Measurements from ENCODE around the gene INHBE.
"Not testable (repeated sequence)": the region's sequence is repeated elsewhere in the genome, so short reads cannot be mapped to it uniquely, and the experiment has no call there.

INHBE gene

DNA sequence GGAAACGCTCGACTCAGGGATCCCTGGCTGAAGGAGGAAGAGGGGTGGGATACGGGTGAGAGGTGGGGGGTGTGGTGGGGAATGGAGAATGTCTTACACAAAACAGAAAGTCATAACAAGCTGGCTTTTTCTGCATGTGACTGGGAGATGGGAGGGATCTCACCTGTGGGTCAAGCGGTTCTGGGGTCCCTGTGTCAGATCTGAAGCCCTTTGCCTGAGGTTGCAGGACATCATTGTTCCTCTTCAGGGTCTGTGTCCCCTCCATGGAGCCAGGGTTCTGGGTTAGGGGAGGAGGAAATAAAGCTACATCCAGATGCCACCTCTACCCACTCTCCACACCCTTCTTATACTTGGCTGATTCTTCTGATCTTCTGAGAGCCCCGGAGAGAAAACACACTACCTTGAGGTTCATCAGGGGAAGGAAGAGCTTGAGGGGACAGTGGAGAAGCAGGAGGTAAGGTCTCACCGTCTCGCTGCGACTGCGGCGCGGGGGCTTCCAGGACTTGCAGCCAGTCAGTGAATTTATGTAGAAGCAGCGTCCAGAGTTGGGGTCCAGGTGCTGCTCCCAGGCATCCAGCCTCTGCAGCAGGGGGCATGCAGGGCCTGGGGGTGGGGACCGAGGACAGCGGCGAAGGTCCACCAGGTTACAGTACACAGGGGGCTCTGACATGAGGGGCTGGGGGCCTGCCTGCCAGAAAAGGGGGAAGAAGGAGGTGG is 22.0 kb downstream of the INHBE start:
- DNase-seq, result no peak

DNA sequence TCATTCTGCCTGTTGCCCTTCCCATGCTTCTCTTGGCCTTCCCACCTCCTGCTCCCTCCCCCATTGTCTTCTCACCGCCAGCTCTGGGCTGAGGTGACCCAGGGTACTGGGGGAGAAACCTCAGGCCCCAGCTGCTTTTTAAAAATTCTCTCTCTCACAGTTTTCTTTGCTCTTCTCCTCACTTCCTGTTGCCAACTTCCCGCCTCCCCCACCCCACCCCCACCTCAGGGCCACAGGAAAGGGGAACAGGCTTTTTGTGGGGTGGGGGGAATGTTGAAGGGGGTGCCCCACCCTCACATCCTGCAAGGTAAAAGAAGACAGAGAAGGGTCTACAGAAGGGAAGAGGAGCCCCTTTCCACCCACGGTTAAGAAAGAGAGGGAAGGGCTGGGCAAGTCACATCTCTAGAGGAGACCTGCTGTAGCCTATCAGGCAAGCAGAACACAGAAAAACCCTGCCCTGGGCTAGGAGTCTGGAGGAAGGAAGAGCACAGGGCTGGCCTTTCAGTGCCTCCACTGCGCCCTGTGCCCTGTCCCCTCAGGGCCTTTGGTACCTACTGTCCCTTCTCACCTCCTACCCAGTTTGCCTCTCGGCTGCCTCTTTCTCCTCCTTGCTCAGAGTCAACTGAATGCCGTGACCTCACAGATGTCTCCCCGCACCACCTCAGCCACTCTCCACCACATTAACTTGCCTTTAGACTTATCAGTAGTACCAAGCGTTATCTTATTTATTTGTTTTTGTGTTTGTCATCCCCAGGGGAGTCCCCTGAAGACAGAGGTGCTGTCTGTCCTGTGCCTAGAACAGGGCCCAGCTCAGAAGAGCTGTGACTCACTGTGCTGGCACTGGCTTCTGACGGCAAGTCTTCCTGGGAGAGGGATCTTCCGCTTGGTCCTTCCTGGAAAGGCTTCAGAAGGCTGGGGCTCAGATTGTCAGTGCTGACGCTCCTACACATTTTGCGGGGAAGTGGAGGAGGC is 22.9 kb downstream of the INHBE start:
- no peak for DNase-seq

DNA sequence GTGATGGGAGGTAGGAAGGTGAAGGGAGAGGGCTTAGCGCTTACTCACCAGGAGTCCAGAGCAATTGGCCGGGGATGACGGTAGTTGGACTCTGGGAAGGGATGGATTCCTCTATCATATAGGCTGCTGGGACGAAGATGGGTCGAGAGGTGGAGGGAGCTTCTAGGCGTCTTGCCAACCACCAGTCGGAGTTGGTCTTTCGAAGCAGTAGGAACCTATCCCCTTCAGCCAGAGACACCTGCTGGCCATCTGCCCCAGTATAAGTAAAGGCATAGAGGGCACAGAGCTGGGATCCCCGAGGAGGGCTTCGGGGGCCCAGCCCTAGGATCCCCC is 23.9 kb downstream of the INHBE start:
- no peak for DNase-seq

DNA sequence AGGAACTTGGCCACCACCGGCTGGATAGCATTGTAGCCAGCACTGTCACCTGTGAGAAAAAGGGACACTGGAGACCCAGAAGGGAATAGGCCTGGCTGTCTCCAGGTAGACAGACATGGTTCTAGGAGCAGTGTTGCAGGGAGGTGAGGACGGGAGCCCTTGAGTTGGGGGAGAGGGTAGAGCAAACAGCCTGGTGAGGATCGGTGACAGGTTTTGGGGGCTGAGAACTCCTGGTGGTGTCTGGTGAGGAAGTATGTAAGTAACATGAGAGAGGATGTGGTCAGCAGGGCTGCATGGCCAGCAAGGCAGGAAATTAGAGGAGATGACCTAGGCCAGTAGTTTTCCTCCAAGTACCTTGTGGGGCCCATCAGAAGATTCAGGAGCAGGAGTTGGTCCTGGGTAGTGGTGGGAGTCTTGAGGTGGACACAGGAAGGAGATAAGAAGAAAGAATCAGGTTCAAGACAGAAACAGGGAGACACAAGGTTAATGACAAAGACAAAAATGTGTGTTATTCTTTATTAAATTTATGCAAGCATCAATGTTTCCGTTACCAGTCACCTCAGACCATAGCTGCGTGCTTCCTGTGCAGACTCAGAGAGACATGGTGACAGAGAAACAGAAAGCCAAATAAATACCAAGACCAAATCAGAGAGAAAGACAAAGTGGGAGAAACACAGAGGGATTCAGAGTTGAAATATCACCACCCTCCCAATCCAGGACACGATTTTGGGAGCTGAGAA is 24.4 kb downstream of the INHBE start, which contains the start of gene ARHGAP9:
Gene ARHGAP9, minus strand, starts transcription at position 491 of the 740 bp plus-strand sequence. Its CDS starts 460 bp downstream, at position 31.
- no peak for DNase-seq

DNA sequence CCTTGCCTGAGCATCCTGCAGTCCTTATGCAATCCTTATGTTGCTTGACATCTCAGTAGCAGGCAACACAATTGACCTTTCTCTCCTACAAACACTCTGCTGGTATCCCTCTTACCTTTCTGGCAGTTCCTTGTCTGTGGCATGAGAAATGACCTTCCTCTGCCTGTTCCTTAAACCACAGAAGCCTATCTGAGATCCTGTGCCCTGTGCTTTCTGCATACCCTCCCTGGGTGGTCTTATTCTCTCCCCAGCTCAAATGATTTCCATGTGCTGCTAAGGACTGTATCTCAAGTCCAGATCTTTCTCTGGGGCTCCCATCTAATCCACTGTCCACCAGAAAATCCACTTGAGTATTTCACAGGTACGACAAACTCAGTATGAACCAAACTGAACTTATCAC is 26.6 kb downstream of the INHBE start:
- DNase-seq, result no peak

DNA sequence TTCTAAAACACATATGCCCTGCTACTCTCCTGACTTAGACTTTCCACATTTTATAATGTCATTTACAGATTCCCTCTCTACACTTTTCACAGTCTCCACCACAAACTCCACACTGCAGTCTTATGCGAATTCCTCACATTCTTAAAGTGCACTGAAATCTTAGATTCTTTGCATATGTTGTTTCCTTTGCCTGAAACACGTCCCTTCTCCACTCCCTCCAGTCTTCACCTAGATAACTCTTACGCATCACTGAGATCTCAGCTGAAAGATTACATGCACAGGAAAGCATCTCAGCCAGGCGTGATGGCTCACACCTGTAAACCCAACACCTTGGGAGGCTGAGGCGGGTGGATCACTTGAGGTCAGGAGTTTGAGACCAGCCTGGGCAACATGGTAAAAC is 28.4 kb downstream of the INHBE start:
- DNase-seq, result no peak

DNA sequence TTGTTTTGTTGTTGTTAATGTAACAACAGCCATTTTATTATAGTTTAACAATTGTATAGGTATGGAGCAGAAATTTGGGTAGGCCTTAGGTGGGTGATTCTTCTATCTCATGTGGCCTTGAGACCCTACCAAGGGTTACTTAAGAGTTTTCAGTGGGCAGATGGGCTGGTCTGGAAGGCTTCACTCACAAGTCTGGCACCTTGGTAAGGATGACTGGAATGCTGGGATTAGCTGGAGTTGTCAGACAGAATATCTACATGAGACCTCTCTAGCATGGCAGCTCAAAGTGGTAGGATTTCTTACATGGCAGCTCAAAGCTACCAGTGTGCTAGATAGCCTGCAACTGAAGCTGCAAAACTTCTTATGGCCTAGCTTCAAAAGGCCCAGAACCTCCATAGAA is 30.6 kb downstream of the INHBE start:
- no peak for DNase-seq

DNA sequence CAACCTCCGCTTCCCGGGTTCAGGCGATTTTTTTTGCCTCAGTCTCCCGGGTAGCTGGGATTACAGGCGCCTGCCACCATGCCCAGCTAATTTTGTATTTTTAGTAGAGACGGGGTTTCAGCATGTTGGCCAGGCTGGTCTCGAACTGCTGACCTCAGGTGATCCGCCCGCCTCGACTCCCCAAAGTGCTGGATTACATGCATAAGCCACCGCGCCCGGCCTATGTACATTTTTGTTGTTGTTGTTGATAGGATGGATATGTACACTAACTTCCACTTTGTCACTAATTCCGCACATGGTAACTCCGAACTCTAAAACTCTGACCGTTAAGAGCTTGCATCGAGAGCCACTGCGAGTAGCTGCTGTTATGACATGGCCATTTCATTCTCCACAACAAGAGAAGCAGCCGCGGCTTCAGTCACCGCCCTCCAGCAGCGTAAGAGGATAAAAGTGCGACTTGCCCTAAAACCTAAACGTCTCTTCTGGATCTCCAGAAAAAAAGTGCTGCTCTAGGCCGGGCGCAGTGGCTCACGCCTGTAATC is 32.0 kb downstream of the INHBE start:
- no peak for DNase-seq

DNA sequence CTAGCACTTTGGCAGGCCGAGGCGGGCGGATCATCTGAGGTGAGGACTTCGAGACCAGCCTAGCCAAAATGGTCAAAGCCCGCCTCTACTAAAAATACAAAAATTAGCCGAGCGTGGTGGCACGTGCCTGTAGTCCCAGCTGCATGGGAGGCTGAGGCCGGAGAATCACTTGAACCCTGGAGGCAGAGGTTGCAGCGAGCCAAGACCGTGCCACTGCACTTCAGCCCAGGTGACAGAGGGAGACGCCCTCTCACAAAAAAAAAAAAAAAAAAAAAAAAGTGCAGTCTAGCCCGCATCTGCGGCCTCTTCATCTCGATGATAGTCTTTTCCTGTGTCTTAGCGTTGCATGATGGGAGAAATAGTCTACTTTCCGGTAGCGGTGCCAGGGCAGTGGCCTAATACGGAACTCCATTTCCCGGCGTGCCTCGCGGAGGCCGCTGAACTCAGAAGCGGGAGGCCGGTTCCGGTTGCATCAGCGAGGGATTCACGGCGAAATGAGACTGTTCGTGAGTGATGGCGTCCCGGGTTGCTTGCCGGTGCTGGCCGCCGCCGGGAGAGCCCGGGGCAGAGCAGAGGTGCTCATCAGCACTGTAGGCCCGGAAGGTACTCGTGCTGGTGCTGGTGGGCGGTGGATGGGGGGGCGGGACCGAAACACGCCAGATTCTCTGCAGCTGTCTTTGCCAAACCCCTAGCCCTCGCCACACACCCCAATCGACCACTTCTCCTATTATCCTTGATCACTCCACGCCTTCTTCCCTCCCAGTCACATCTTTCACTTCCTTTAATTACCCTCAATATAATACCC is 32.7 kb downstream of the INHBE start, which contains the start of gene MARS1:
Gene MARS1, plus strand, starts transcription at position 472 of the 805 bp plus-strand sequence. Its CDS starts 23 bp downstream, at position 495.
- DNase-seq, result peak; percentile 89

DNA sequence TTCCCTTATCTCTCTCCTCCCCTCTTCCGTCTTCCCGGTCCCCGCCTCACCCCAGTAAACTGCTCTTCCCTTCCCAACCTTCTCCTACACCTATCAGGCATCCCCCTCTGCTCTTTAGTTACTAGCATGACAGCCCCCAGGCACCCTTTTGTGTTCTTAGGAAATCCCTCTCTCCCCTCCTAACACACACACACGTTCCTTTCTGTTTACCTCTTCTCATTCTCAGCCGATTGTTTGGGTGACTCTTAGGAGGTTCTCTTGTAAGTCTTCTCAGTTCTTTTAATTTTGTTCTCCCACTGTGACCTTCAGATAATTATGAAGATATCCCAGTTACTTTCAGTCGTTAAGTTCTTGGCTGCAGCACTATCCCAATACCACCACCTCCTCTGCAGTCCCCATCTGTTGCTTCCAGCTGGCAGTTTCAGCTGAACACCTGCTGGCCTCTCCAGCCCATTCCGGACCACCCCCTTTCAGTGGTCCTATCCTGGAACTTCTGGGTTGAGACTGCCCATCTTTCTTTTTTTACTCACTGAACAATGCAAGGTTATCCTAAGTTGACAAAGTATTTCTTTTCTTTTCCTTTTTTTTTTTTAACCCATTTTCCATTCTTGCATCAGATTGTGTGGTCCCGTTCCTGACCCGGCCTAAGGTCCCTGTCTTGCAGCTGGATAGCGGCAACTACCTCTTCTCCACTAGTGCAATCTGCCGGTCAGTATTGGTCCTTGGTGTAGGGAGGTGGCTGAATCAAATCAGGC is 33.5 kb downstream of the INHBE start:
- no peak for DNase-seq

DNA sequence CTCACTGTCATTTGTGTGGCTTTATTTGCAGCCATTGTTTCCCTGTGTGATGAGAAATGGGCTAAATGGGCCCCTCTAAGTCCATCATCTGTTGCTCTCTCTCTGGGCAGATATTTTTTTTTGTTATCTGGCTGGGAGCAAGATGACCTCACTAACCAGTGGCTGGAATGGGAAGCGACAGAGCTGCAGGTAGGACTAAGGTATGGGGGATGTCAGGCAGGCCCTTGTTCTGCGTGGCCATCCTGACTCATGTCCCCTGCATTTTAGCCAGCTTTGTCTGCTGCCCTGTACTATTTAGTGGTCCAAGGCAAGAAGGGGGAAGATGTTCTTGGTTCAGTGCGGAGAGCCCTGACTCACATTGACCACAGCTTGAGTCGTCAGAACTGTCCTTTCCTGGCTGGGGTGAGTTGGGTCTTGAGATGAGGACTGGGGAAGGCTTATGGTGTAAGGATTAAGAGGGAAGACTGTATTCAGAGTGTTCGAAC is 34.1 kb downstream of the INHBE start:
- no peak for DNase-seq

DNA sequence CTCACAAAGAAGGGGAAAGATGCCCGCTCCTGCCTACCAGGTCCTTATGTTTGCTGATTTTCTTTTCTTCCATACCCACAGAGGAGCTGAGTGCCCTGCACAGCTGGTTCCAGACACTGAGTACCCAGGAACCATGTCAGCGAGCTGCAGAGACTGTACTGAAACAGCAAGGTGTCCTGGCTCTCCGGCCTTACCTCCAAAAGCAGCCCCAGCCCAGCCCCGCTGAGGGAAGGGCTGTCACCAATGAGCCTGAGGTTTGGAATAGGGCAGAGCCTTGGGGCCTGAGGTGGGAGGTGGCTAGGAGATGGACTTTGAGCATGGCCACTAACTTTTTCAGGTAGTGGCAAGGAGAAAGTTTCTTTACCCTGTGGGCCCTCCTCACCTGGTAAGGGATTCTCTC is 35.0 kb downstream of the INHBE start:
- DNase-seq, result no peak

DNA sequence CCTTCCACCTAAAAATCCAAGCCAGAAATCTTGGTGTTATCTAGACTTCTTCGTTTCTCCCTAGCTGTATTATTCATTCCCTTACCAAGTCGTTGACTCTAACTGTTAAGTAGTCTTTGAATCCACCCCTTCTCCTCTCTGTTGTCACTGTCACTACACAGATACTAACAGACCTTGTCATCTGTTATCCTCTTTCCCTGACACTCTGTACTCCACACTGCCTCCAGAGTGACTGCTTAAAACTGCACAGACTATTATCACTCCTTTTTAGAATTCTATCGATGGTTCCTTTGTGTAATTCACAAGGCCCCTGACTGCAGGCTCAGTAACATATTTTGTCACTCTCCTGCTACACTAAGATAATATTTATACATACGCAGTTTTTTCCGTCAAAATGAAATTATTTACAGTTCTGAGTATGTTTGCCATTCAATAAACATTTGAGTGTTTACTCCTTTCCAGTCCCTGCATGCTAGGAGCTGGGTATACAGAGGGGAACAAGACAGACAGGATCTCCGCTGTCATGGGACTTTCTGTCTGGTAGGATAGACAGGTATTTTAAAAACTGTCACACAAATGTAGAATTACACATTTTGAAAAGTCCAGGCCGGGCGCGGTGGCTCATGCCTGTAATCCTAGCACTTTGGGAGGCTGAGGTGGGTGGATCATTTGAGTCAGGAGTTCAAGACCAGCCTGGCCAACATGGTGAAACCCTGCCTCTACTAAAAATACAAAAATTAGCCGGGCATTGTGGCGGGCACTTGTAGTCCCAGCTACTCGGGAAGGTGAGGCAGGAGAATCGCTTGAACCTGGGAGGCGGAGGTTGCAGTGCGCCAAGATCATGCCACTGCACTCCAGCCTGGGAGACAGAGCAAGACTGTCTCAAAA is 36.5 kb downstream of the INHBE start:
- DNase-seq, result no peak

DNA sequence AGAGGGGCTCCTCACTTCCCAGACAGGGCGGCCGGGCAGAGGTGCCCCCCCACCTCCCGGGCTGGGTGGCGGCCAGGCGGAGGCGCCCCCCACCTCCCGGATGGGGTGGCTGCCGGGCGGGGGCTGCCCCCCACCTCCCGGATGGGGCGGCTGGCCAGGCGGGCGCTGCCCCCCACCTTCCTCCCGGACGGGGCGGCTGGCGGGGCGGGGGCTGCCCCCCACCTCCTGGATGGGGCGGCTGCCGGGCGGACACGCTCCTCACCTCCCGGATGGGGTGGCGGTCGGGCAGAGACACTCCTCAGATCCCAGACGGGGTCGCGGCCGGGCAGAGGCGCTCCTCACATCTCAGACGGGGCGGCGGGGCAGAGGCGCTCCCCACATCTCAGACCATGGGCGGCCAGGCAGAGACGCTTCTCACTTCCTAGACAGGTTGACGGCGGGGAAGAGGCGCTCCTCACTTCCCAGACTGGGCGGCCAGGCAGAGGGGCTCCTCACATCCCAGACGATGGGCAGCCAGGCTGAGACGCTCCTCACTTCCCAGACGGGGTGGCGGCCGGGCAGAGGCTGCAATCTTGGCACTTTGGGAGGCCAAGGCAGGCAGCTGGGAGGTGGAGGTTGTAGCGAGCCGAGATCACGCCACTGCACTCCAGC is 40.1 kb downstream of the INHBE start:
- not testable (repeated sequence) for DNase-seq

DNA sequence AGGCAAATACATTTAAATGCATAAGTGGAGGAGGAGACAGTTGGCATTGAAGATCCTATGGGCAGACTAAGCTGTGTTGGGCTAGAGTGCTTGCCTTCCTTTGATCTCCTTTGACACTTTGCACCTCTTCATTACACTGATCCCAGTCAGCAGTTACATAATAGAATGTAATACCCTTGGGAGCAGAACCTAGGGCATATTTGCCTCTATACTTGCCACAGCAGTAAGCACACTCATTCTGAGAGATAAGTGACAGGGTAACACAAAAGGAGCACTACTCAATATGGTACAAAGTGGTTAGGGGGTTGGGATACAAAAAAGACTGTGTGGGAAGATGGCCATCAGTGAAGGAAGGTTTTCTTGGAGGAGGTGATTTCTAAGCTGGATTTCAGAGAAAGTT is 41.7 kb downstream of the INHBE start:
- no peak for DNase-seq

DNA sequence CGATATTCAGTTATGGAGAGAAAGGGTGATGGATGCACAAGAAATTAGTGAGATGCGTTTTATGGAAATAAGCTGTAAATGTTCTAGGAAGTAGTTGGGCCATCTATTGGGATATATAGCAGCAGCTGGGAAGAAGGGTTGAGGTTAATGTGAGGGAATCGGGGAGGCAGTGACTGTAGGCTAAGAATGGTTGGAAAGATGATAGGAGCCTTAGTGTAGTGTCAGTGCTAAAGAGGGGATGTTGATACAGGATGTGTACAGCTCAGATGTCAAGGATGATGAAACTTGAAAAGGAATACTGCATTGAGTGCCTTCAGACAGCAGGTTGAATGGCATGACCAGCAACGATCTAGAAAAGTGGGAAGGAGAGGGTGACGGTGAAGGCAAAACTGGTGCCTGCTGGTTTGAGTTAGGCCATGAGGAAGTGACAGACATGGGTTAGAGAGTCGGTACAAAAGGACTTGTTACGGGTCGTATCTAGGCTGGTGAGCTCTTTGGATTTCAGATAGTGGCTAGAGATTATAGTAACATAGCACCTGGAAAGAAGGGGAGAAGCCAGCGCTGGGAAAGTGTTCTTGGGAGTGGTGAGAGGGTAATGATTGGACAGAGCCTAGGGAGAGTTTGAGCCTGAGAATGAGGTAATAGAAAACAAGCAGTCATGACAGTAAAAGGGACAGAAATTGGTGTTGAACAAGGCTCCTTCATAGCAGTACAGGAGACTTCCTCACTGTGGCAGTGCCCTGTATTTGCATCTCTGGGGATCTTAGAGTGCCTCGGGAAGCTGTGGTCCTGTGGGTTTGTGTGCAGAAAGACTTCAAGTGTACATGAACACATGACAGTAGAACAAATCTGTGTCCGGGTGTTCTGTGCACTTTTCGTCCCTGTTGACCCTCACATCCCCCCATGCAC is 42.4 kb downstream of the INHBE start:
- DNase-seq, result no peak

DNA sequence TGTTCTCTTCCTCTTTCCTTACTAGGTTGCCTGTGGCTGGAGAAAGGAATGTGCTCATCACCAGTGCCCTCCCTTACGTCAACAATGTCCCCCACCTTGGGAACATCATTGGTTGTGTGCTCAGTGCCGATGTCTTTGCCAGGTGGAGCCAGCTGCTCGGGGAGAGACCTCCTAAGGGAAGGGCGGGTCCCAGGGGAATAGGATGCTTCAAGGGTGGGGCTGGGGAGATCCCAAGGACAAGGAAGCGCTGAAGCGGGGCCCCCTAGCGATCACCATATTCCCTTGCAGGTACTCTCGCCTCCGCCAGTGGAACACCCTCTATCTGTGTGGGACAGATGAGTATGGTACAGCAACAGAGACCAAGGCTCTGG is 43.0 kb downstream of the INHBE start:
- no peak for DNase-seq

DNA sequence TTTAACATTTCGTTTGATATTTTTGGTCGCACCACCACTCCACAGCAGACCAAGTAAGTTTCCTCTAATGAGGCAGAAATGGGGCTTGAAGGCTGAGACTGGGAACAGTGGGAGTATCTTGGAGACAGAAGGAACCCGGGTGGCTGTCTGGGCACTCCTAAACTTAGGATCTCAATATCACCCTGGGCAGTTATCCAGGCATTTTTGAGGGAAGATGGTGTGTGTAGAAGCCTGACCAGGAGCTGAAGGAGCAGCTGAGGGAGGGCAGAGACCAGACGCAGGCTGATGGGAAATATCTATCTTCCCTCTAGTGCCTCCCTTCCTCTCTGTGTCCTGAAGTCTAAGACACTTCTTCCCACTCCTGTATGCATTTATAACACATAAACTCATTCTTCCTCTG is 43.5 kb downstream of the INHBE start:
- DNase-seq, result no peak

Data from T1000 (cell line).